Measurements from ENCODE around the gene ST6GALNAC1. TPM values are rescaled to one million over a fixed set of nuclear protein-coding genes. Genes with fewer than 3 reads are reported as not detected.
A peak's percentile ranks its signal among the peaks of the same experiment; 100 is the strongest.

The ST6GALNAC1 gene
- total RNA-seq, 2 donors from 2014 or later = 8.4 to 27.2 TPM

GRCh38 chr17:76581515-76581914 lies 62.0 kb downstream of the ST6GALNAC1 start:
- peak overlapping the region; percentile 46 to 47 for H3K27ac ChIP-seq
- H3K4me3 ChIP-seq = no peak overlapping the region
- WGBS = 63% methylated on average over 5 of the region's 5 CpGs
- intact Hi-C loops (cut with DNase I) = no loop called here
- H3K27me3 ChIP-seq (replicated peaks; ENCODE audit: insufficient read depth) = no peaks in the 10 kb centered on the region
- TF ChIP-seq CTCF (IDR thresholded peaks at IDR 0.05) (no peak), POLR2AphosphoS5 (IDR thresholded peaks at IDR 0.05) (peak; percentile 58)
- peak; percentile 56 for DNase-seq (ENCODE audit: low spot score)
- H3K4me1 ChIP-seq (replicated peaks) = no peaks in the 10 kb centered on the region
- no peaks in the 10 kb centered on the region for H3K36me3 ChIP-seq
- H3K9me3 ChIP-seq = no peaks in the 10 kb centered on the region

- no peak for DNase-seq (ENCODE audit: low spot score)
- H3K27me3 ChIP-seq (replicated peaks; ENCODE audit: insufficient read depth) = no peaks in the 10 kb centered on the region
- WGBS = 71% methylated on average over 2 of the region's 2 CpGs
- no peak overlapping the region for H3K4me3 ChIP-seq
- no peaks in the 10 kb centered on the region for H3K36me3 ChIP-seq
- H3K4me1 ChIP-seq (replicated peaks) = no peaks in the 10 kb centered on the region
- H3K27ac ChIP-seq = peak overlapping the region in 1 of 2 donors; percentile 35
- no peaks in the 10 kb centered on the region for H3K9me3 ChIP-seq
- intact Hi-C loops (cut with DNase I) = no loop called here
- TF ChIP-seq POLR2A (IDR thresholded peaks at IDR 0.05) = no peak
- no peak for TF ChIP-seq POLR2AphosphoS5 (IDR thresholded peaks at IDR 0.05)
- TF ChIP-seq CTCF (IDR thresholded peaks at IDR 0.05) = no peak
Measured at GRCh38 chr17:76579281-76579680, 64.3 kb downstream of the ST6GALNAC1 start.

GRCh38 chr17:76578376-76578775 lies 65.2 kb downstream of the ST6GALNAC1 start:
- no peaks in the 10 kb centered on the region for H3K36me3 ChIP-seq
- 34% methylated on average over 5 of the region's 5 CpGs for WGBS
- peak overlapping the region; percentile 29 to 38 for H3K27ac ChIP-seq
- H3K4me3 ChIP-seq = no peak overlapping the region
- intact Hi-C loops (cut with DNase I) = no loop called here
- TF ChIP-seq POLR2A (IDR thresholded peaks at IDR 0.05) = peak; percentile 38
- no peak for TF ChIP-seq CTCF (IDR thresholded peaks at IDR 0.05)
- TF ChIP-seq POLR2AphosphoS5 (IDR thresholded peaks at IDR 0.05) = peak; percentile 74
- H3K27me3 ChIP-seq (replicated peaks; ENCODE audit: insufficient read depth) = no peaks in the 10 kb centered on the region
- H3K4me1 ChIP-seq (replicated peaks) = no peaks in the 10 kb centered on the region
- DNase-seq (ENCODE audit: low spot score) = peak; percentile 74
- H3K9me3 ChIP-seq = no peaks in the 10 kb centered on the region

GRCh38 chr17:76577876-76578275 lies 65.7 kb downstream of the ST6GALNAC1 start:
- Histone ChIP-seq H3K4me1 (replicated peaks) (no peaks in the 10 kb centered on the region), H3K9me3 (no peaks in the 10 kb centered on the region), H3K27me3 (replicated peaks; ENCODE audit: insufficient read depth) (no peaks in the 10 kb centered on the region), H3K27ac (peak overlapping the region; percentile 29 to 38), H3K36me3 (no peaks in the 10 kb centered on the region), H3K4me3 (no peak overlapping the region)
- no peak for DNase-seq (ENCODE audit: low spot score)
- no peak for TF ChIP-seq POLR2A (IDR thresholded peaks at IDR 0.05)
- WGBS = 68% methylated on average over 7 of the region's 7 CpGs
- intact Hi-C loops (cut with DNase I) = no loop called here

GRCh38 chr17:76576189-76576588 lies 67.4 kb downstream of the ST6GALNAC1 start:
- TF ChIP-seq CTCF (IDR thresholded peaks at IDR 0.05) (no peak), POLR2A (IDR thresholded peaks at IDR 0.05) (no peak), POLR2AphosphoS5 (IDR thresholded peaks at IDR 0.05) (no peak)
- no peaks in the 10 kb centered on the region for H3K27me3 ChIP-seq (replicated peaks; ENCODE audit: insufficient read depth)
- WGBS = 88% methylated on average over 9 of the region's 9 CpGs
- no peaks in the 10 kb centered on the region for H3K9me3 ChIP-seq
- H3K27ac ChIP-seq = no peak overlapping the region
- no peaks in the 10 kb centered on the region for H3K4me1 ChIP-seq (replicated peaks)
- no peak overlapping the region for H3K4me3 ChIP-seq
- intact Hi-C loops (cut with DNase I) = no loop called here
- DNase-seq (ENCODE audit: low spot score) = no peak
- no peaks in the 10 kb centered on the region for H3K36me3 ChIP-seq

All from prostate gland (tissue), 2 donors.